ENCODE results near the gene LMNTD1.

LMNTD1 gene

DNA sequence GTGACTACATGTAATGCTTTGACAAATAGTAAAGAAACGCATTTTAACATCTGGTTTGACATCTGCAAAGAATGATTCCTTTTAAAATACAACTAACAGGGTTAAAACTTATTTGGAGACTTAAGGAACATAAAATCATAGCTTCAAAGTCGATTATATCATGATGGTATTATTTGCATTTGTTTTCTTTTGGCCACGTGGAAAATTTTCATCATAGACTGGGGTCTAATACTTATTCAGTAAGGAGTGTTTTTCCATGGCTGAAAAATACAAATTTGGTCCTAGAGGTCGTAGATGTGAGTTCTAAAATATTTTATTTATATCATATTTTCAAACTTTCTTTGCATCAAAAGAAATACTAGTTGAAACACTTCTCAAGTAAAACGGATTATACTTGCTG, 31.5 kb upstream of the LMNTD1 start:
- no peak overlapping the region for H3K4me2 ChIP-seq (ENCODE audit: low read length)
- no peak for TF ChIP-seq EZH2phosphoT487 (IDR thresholded peaks at IDR 0.05; ENCODE audit: borderline replicate concordance, low read length)
- TF ChIP-seq, protein P1, sequence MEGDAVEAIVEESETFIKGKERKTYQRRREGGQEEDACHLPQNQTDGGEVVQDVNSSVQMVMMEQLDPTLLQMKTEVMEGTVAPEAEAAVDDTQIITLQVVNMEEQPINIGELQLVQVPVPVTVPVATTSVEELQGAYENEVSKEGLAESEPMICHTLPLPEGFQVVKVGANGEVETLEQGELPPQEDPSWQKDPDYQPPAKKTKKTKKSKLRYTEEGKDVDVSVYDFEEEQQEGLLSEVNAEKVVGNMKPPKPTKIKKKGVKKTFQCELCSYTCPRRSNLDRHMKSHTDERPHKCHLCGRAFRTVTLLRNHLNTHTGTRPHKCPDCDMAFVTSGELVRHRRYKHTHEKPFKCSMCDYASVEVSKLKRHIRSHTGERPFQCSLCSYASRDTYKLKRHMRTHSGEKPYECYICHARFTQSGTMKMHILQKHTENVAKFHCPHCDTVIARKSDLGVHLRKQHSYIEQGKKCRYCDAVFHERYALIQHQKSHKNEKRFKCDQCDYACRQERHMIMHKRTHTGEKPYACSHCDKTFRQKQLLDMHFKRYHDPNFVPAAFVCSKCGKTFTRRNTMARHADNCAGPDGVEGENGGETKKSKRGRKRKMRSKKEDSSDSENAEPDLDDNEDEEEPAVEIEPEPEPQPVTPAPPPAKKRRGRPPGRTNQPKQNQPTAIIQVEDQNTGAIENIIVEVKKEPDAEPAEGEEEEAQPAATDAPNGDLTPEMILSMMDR (IDR thresholded peaks at IDR 0.05; ENCODE audit: low read depth, low read length, poor library complexity, severe bottlenecking) = no peak
- no peaks in the 10 kb centered on the region for H4K20me1 ChIP-seq (ENCODE audit: control insufficient read depth, insufficient read depth, low read depth, low read length)
- no peaks in the 10 kb centered on the region; the same call in 1 of the 2 replicates for H3K27me3 ChIP-seq (ENCODE audit: control insufficient read depth, low read length)
- no peaks in the 10 kb centered on the region for H3K9me2 ChIP-seq (replicated peaks; ENCODE audit: control insufficient read depth, low read length)
- H3K4me1 ChIP-seq (ENCODE audit: control insufficient read depth, low read length) = no peaks in the 10 kb centered on the region
- no peaks in the 10 kb centered on the region for H3F3A ChIP-seq (ENCODE audit: control insufficient read depth, insufficient read depth)
- no peaks in the 10 kb centered on the region for H3K9me3 ChIP-seq (ENCODE audit: control insufficient read depth, insufficient read depth, low read length)
- no peaks in the 10 kb centered on the region for H3K36me3 ChIP-seq (ENCODE audit: control insufficient read depth, low read length)
- no peaks in the 10 kb centered on the region for H3K79me2 ChIP-seq (ENCODE audit: control insufficient read depth, low read length)
- H3K27ac ChIP-seq (ENCODE audit: low read depth, low read length) = no peak overlapping the region
- no peak overlapping the region for H3K4me3 ChIP-seq (ENCODE audit: low read length)

DNA sequence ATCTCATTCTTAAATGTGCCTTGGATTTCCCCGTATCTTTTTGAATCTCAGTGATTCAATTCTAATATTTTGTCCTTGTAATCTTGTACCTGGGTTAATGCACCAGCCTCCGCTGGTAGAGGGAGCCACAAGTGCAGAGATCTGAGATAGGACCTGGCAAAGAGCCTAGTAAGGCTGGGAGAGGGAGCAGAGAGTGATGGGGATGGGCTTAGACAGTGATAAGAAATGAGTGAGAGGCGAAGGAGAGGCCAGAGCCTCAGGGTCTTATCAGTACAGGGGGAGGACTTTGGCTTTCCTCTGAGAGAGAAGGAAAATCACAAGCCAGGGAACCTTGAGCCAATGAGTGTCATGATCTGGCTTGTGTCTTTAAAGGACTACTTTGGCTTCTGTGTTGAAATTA, 30.5 kb upstream of the LMNTD1 start:
- H3K4me2 ChIP-seq (ENCODE audit: low read length) = no peak overlapping the region
- no peaks in the 10 kb centered on the region; the same call in 1 of the 2 replicates for H3K27me3 ChIP-seq (ENCODE audit: control insufficient read depth, low read length)
- no peaks in the 10 kb centered on the region for H3K79me2 ChIP-seq (ENCODE audit: control insufficient read depth, low read length)
- H3K9me2 ChIP-seq (replicated peaks; ENCODE audit: control insufficient read depth, low read length) = no peaks in the 10 kb centered on the region
- H3K27ac ChIP-seq (ENCODE audit: low read depth, low read length) = no peak overlapping the region
- TF ChIP-seq EZH2phosphoT487 (IDR thresholded peaks at IDR 0.05; ENCODE audit: borderline replicate concordance, low read length) = no peak
- TF ChIP-seq, protein P1 (IDR thresholded peaks at IDR 0.05; ENCODE audit: low read depth, low read length, poor library complexity, severe bottlenecking) = no peak
- no peaks in the 10 kb centered on the region for H3K9me3 ChIP-seq (ENCODE audit: control insufficient read depth, insufficient read depth, low read length)
- no peaks in the 10 kb centered on the region for H3F3A ChIP-seq (ENCODE audit: control insufficient read depth, insufficient read depth)
- no peak overlapping the region for H3K4me3 ChIP-seq (ENCODE audit: low read length)
- no peaks in the 10 kb centered on the region for H3K4me1 ChIP-seq (ENCODE audit: control insufficient read depth, low read length)
- H4K20me1 ChIP-seq (ENCODE audit: control insufficient read depth, insufficient read depth, low read depth, low read length) = no peaks in the 10 kb centered on the region
- no peaks in the 10 kb centered on the region for H3K36me3 ChIP-seq (ENCODE audit: control insufficient read depth, low read length)

DNA sequence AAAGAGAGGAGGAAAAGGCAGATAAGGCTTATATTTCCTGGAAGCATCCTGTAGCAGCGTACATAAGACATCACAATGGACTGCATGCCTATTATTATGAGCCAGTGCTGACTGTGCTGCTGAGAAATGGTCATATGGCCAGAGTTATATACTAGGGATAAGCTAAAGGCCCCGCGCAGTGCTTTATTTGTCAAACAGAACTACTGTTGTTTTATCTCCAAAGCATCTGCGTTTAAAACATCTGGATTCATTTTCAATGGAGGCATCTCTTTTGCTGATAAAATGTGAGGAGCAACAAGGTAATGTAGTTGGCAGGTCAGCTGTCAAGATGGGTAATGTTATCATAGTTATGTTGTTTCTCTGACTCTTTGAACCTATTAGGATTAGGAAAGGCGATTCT, 28.0 kb upstream of the LMNTD1 start:
- Histone ChIP-seq H3K27ac (ENCODE audit: low read depth, low read length) (no peak overlapping the region), H3K9me3 (ENCODE audit: control insufficient read depth, insufficient read depth, low read length) (no peaks in the 10 kb centered on the region), H3F3A (ENCODE audit: control insufficient read depth, insufficient read depth) (no peaks in the 10 kb centered on the region), H3K9me2 (replicated peaks; ENCODE audit: control insufficient read depth, low read length) (no peaks in the 10 kb centered on the region), H4K20me1 (ENCODE audit: control insufficient read depth, insufficient read depth, low read depth, low read length) (no peaks in the 10 kb centered on the region), H3K4me2 (ENCODE audit: low read length) (no peak overlapping the region), H3K79me2 (ENCODE audit: control insufficient read depth, low read length) (no peaks in the 10 kb centered on the region), H3K27me3 (ENCODE audit: control insufficient read depth, low read length) (no peaks in the 10 kb centered on the region; the same call in 1 of the 2 replicates), H3K4me1 (ENCODE audit: control insufficient read depth, low read length) (no peaks in the 10 kb centered on the region), H3K36me3 (ENCODE audit: control insufficient read depth, low read length) (no peaks in the 10 kb centered on the region), H3K4me3 (ENCODE audit: low read length) (no peak overlapping the region)
- TF ChIP-seq, protein P1 (IDR thresholded peaks at IDR 0.05; ENCODE audit: low read depth, low read length, poor library complexity, severe bottlenecking) = no peak
- no peak for TF ChIP-seq EZH2phosphoT487 (IDR thresholded peaks at IDR 0.05; ENCODE audit: borderline replicate concordance, low read length)

Data from DOHH2 (cell line).